ENCODE measurements around the gene AKR7A3.
"Not testable (repeated sequence)": the region's sequence is repeated elsewhere in the genome, so short reads cannot be mapped to it uniquely, and the experiment has no call there.

Gene AKR7A3

DNA sequence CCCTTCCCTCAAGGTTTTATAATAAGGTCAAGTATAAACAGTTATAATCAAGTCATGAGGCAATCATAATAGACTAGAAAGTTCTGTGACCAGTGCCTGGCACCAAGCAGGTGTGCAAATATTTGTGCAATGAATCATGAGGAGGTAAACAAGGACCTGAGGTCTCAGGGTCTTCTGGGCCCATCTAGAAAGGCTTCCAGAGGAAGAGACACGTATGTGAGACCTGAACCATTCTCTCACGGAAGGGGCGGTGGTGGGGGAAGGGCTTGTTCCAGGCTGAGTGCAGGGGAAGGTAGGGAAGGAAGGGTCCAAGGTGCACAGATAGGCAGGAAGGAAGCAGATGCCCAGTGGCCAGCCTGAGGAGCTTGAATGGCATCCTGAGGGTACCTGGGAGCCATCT, 3.2 kb downstream of the AKR7A3 start:
- not testable (repeated sequence) for H3K4me3 ChIP-seq (ENCODE audit: insufficient read depth in 1 of 2, low read depth in 1 of 2, low read length in 2 of 2); H3K27me3 ChIP-seq (ENCODE audit: control insufficient read depth in 1 of 2, insufficient read depth in 1 of 2, low read length in 2 of 2)
- 91% methylated on average over 3 of the region's 3 CpGs for WGBS

DNA sequence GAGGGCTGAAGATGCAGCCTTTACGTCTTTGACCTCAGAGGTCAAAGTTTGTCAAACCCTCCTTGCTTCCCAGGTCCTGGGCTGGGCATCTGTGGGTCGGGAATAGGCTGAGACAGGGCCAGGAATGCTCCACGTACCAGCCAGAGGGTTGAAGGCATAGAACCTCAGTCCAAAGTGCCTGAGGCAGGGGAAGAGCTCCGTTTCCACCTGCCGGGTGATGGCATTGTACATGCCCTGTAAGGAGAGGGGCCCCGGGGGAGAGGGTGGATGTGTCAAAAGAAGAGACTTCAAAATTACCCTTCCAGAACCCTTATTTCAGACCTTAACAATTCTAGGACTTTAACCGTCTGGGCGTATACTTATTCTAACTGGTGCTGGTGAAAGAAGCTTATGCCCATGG, 3.7 kb downstream of the AKR7A3 start:
- DNase-seq = no peak
- Histone ChIP-seq H2BK120ac (ENCODE audit: low read depth, low read length) (no peak overlapping the region), H3K27me3 (ENCODE audit: control insufficient read depth in 1 of 2, insufficient read depth in 1 of 2, low read length in 2 of 2) (no peaks in the 10 kb centered on the region), H3K9ac (ENCODE audit: low read length) (no peak overlapping the region), H2AFZ (ENCODE audit: low read depth, low read length) (no peak overlapping the region), H3K14ac (ENCODE audit: low read length in 2 of 2) (no peak overlapping the region), H3K9me3 (ENCODE audit: control insufficient read depth, low read length) (no peaks in the 10 kb centered on the region), H3K4me3 (ENCODE audit: insufficient read depth in 1 of 2, low read depth in 1 of 2, low read length in 2 of 2) (no peak overlapping the region), H3K27ac (ENCODE audit: low read length, poor library complexity, severe bottlenecking) (no peak overlapping the region), H2BK5ac (ENCODE audit: low read depth, low read length, poor library complexity, severe bottlenecking) (no peak overlapping the region), H3K79me1 (replicated peaks; ENCODE audit: low read length, poor library complexity, severe bottlenecking) (no peaks in the 10 kb centered on the region), H3K23ac (ENCODE audit: low read length in 2 of 2) (no peak overlapping the region), H3K18ac (ENCODE audit: low read depth in 1 of 2, low read length in 2 of 2) (no peak overlapping the region), H3K4me1 (ENCODE audit: control insufficient read depth, insufficient read depth, low read depth, low read length) (peaks cover 8% of the 10 kb centered on the region), H3K4ac (ENCODE audit: low read depth in 1 of 2, low read length in 2 of 2) (no peak overlapping the region), H4K91ac (ENCODE audit: low read length) (no peak overlapping the region), H3K36me3 (ENCODE audit: control insufficient read depth in 1 of 2, insufficient read depth in 2 of 2, low read depth in 1 of 2, low read length in 2 of 2) (peaks cover 4 to 21% of the 10 kb centered on the region in 2 experiments), H3K4me2 (ENCODE audit: low read length, poor library complexity, severe bottlenecking) (no peak overlapping the region), H2AK5ac (ENCODE audit: low read length, severe bottlenecking) (no peak overlapping the region), H4K8ac (ENCODE audit: low read length) (no peak overlapping the region), H2BK15ac (ENCODE audit: low read depth, poor library complexity, severe bottlenecking) (no peak overlapping the region), H2BK12ac (ENCODE audit: low read length in 2 of 2) (no peak overlapping the region)
- 98% methylated on average over 5 of the region's 8 CpGs for WGBS

More for the DNA sequence above, 3.2 kb downstream of the AKR7A3 start:
- not testable (repeated sequence) for H3K4me2 ChIP-seq (ENCODE audit: low read length, poor library complexity, severe bottlenecking); H3K9me3 ChIP-seq (ENCODE audit: control insufficient read depth, low read length); H3K23ac ChIP-seq (ENCODE audit: low read length in 2 of 2); H2BK12ac ChIP-seq (ENCODE audit: low read length in 2 of 2); H2BK5ac ChIP-seq (ENCODE audit: low read depth, low read length, poor library complexity, severe bottlenecking); H4K91ac ChIP-seq (ENCODE audit: low read length); H2AK5ac ChIP-seq (ENCODE audit: low read length, severe bottlenecking); H3K4me1 ChIP-seq (ENCODE audit: control insufficient read depth, insufficient read depth, low read depth, low read length); H3K18ac ChIP-seq (ENCODE audit: low read depth in 1 of 2, low read length in 2 of 2); H2AFZ ChIP-seq (ENCODE audit: low read depth, low read length); H4K8ac ChIP-seq (ENCODE audit: low read length); H3K14ac ChIP-seq (ENCODE audit: low read length in 2 of 2); DNase-seq; H2BK15ac ChIP-seq (ENCODE audit: low read depth, poor library complexity, severe bottlenecking); H3K4ac ChIP-seq (ENCODE audit: low read depth in 1 of 2, low read length in 2 of 2); H2BK120ac ChIP-seq (ENCODE audit: low read depth, low read length); H3K27ac ChIP-seq (ENCODE audit: low read length, poor library complexity, severe bottlenecking); H3K79me1 ChIP-seq (replicated peaks; ENCODE audit: low read length, poor library complexity, severe bottlenecking); H3K9ac ChIP-seq (ENCODE audit: low read length)
- H3K36me3 ChIP-seq (ENCODE audit: control insufficient read depth in 1 of 2, insufficient read depth in 2 of 2, low read depth in 1 of 2, low read length in 2 of 2) = peaks cover 4 to 21% of the 10 kb centered on the region in 2 experiments

DNA sequence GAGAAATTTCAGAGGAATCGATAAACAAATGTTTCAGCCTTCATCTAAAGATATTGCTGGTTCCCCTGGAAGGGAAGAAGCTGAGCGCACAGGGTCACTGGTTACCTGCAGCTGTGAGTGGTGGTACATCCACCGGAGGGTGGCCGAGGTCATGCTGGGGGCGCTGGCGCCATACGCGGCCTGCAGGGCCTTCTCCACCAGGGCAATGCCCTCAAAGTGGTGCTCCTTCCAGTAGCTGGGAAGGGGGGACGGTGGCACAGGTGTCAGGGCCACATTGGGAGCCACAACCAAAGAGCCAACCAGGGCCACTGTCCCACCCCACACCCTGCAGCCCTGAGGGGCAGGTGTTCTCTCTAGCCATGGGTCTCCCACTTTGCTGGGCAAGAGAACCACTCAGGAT, 4.7 kb downstream of the AKR7A3 start:
- no peak overlapping the region for H3K9ac ChIP-seq (ENCODE audit: low read length)
- H2BK12ac ChIP-seq (ENCODE audit: low read length in 2 of 2) = no peak overlapping the region
- no peak for DNase-seq
- H2AFZ ChIP-seq (ENCODE audit: low read depth, low read length) = no peak overlapping the region
- H2BK15ac ChIP-seq (ENCODE audit: low read depth, poor library complexity, severe bottlenecking) = no peak overlapping the region
- H3K14ac ChIP-seq (ENCODE audit: low read length in 2 of 2) = no peak overlapping the region
- no peaks in the 10 kb centered on the region for H3K79me1 ChIP-seq (replicated peaks; ENCODE audit: low read length, poor library complexity, severe bottlenecking)
- peaks cover 4 to 21% of the 10 kb centered on the region in 2 experiments for H3K36me3 ChIP-seq (ENCODE audit: control insufficient read depth in 1 of 2, insufficient read depth in 2 of 2, low read depth in 1 of 2, low read length in 2 of 2)
- H3K4me2 ChIP-seq (ENCODE audit: low read length, poor library complexity, severe bottlenecking) = no peak overlapping the region
- no peak overlapping the region for H3K18ac ChIP-seq (ENCODE audit: low read depth in 1 of 2, low read length in 2 of 2)
- no peak overlapping the region for H3K4me3 ChIP-seq (ENCODE audit: insufficient read depth in 1 of 2, low read depth in 1 of 2, low read length in 2 of 2)
- no peak overlapping the region for H2AK5ac ChIP-seq (ENCODE audit: low read length, severe bottlenecking)
- no peak overlapping the region for H3K23ac ChIP-seq (ENCODE audit: low read length in 2 of 2)
- no peak overlapping the region for H4K8ac ChIP-seq (ENCODE audit: low read length)
- WGBS = 96% methylated on average over 8 of the region's 9 CpGs
- no peak overlapping the region for H2BK5ac ChIP-seq (ENCODE audit: low read depth, low read length, poor library complexity, severe bottlenecking)
- H2BK120ac ChIP-seq (ENCODE audit: low read depth, low read length) = no peak overlapping the region
- peaks cover 6% of the 10 kb centered on the region for H3K4me1 ChIP-seq (ENCODE audit: control insufficient read depth, insufficient read depth, low read depth, low read length)
- no peaks in the 10 kb centered on the region for H3K27me3 ChIP-seq (ENCODE audit: control insufficient read depth in 1 of 2, insufficient read depth in 1 of 2, low read length in 2 of 2)
- no peak overlapping the region for H3K27ac ChIP-seq (ENCODE audit: low read length, poor library complexity, severe bottlenecking)
- H4K91ac ChIP-seq (ENCODE audit: low read length) = no peak overlapping the region
- peaks cover 7% of the 10 kb centered on the region for H3K9me3 ChIP-seq (ENCODE audit: control insufficient read depth, low read length)
- H3K4ac ChIP-seq (ENCODE audit: low read depth in 1 of 2, low read length in 2 of 2) = no peak overlapping the region

DNA sequence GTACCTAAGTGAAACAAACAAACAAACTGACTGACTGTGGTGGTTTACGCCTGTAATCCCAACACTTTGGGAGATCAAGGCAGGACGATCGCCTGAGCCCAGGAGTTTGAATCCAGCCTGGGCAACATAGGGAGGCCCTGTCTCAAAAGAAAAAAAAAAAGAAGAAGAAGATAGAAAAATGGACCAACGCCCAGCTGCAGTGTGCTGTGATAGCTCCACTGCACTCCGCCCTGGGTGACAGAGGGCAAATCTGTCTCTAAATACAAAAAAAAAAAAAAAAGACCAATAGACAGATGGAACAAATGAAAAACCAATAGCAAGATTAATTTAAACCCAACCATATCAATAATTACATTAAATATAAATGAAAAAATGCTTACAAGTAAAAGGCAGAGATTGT, 13.9 kb downstream of the AKR7A3 start:
- no peak overlapping the region for H2AK5ac ChIP-seq (ENCODE audit: low read length, severe bottlenecking)
- H3K4me1 ChIP-seq (ENCODE audit: control insufficient read depth, insufficient read depth, low read depth, low read length) = no peaks in the 10 kb centered on the region
- H3K79me1 ChIP-seq (replicated peaks; ENCODE audit: low read length, poor library complexity, severe bottlenecking) = no peaks in the 10 kb centered on the region
- WGBS = 100% methylated on average over 3 of the region's 5 CpGs
- H3K27me3 ChIP-seq (ENCODE audit: control insufficient read depth in 1 of 2, insufficient read depth in 1 of 2, low read length in 2 of 2) = no peaks in the 10 kb centered on the region
- H3K27ac ChIP-seq (ENCODE audit: low read length, poor library complexity, severe bottlenecking) = no peak overlapping the region
- no peak overlapping the region for H3K9ac ChIP-seq (ENCODE audit: low read length)
- no peak overlapping the region for H2BK5ac ChIP-seq (ENCODE audit: low read depth, low read length, poor library complexity, severe bottlenecking)
- no peak overlapping the region for H3K23ac ChIP-seq (ENCODE audit: low read length in 2 of 2)
- no peak overlapping the region for H2BK120ac ChIP-seq (ENCODE audit: low read depth, low read length)
- no peak overlapping the region for H2BK15ac ChIP-seq (ENCODE audit: low read depth, poor library complexity, severe bottlenecking)
- no peak overlapping the region for H2AFZ ChIP-seq (ENCODE audit: low read depth, low read length)
- H2BK12ac ChIP-seq (ENCODE audit: low read length in 2 of 2) = no peak overlapping the region
- DNase-seq = no peak
- no peak overlapping the region for H3K4me2 ChIP-seq (ENCODE audit: low read length, poor library complexity, severe bottlenecking)
- peaks cover 17% of the 10 kb centered on the region for H3K9me3 ChIP-seq (ENCODE audit: control insufficient read depth, low read length)
- H3K18ac ChIP-seq (ENCODE audit: low read depth in 1 of 2, low read length in 2 of 2) = no peak overlapping the region
- peaks cover 0 to 6% of the 10 kb centered on the region in 2 experiments for H3K36me3 ChIP-seq (ENCODE audit: control insufficient read depth in 1 of 2, insufficient read depth in 2 of 2, low read depth in 1 of 2, low read length in 2 of 2)
- H4K8ac ChIP-seq (ENCODE audit: low read length) = no peak overlapping the region
- no peak overlapping the region for H3K4me3 ChIP-seq (ENCODE audit: insufficient read depth in 1 of 2, low read depth in 1 of 2, low read length in 2 of 2)
- no peak overlapping the region for H4K91ac ChIP-seq (ENCODE audit: low read length)
- no peak overlapping the region for H3K14ac ChIP-seq (ENCODE audit: low read length in 2 of 2)
- no peak overlapping the region for H3K4ac ChIP-seq (ENCODE audit: low read depth in 1 of 2, low read length in 2 of 2)
